CD4-positive, alpha-beta T cell treated with Interleukin-4 for 4 hours (primary cell): Measurements from ENCODE around the gene CRX.
"Not testable (repeated sequence)": the region's sequence is repeated elsewhere in the genome, so short reads cannot be mapped to it uniquely, and the experiment has no call there.

Experiments
- DNase-seq: peaks from one replicate; pipeline ENCODE4 v3.0.0-alpha.2; 2020

Gene CRX

GRCh38 chr19:47861630-47862029 lies 39.9 kb downstream of the CRX start:
- no peak for DNase-seq

DNA sequence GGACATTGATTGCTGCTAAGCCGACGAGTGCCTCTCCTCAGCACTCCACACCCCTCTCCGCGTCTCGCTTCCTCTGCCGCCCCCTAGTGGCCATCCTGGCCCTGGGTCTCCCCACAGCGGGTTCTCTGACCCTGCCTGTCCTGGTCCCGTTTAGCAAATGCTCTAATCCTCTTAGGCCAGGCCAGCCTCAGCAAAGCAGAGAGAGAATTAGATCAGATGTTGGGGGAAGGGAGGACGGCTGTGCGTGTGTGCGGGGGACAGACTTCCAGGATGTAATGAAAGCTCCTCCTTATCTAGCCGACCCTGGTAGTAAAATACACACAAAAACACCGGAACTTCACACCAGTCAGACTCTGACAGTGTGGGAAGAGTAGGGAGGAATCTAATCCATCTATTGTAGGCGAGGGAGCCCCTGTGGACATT lies 41.8 kb downstream of the CRX start:
- DNase-seq, result peak; percentile 62

- DNase-seq, result no peak
These were observed 43.4 kb downstream of the CRX start for GRCh38 chr19:47865166-47865565.

- DNase-seq, result no peak
These were observed 57.2 kb downstream of the CRX start for GRCh38 chr19:47878906-47879305.

GRCh38 chr19:47879385-47879784 lies 57.6 kb downstream of the CRX start:
- DNase-seq, result not testable (repeated sequence)

- no peak for DNase-seq
These were observed 60.0 kb downstream of the CRX start for GRCh38 chr19:47881757-47882156.

DNA sequence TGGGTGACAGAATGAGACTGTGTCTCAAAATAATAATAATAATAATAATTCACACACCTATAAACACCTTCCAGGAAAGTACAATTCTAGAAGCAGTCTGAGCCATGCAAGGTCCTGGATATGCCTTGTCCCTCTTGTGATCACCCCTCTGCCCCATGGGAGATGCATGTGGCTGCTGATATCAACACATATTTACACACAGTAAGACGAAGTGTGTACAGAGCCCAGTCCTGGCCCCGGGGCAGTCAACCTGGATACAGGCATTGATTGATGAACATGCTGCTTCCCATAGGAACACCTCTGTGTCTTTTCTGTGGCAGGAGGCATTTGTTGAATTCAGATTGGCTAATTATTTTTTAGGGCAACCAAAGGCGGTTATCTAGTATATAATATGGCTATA lies 61.2 kb downstream of the CRX start:
- no peak for DNase-seq

DNA sequence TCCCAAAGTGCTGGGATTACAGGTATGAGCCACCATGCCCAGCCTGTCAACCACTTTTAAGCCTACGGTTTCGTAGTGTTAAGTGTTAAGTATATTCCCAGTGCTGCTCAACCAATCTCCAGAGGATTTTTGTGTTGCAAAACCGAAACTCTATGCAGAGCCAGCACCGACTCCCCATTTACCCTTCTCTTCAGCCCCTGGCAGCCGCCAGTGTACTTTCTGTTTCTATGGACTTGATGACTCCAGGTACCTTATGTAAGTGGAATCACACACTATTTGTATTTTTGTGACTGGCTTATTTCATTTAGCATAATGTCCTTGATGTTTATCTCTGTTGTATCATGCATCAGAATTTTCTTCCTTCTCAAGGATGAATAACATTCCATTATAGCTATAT lies 63.3 kb downstream of the CRX start:
- DNase-seq, result no peak

DNA sequence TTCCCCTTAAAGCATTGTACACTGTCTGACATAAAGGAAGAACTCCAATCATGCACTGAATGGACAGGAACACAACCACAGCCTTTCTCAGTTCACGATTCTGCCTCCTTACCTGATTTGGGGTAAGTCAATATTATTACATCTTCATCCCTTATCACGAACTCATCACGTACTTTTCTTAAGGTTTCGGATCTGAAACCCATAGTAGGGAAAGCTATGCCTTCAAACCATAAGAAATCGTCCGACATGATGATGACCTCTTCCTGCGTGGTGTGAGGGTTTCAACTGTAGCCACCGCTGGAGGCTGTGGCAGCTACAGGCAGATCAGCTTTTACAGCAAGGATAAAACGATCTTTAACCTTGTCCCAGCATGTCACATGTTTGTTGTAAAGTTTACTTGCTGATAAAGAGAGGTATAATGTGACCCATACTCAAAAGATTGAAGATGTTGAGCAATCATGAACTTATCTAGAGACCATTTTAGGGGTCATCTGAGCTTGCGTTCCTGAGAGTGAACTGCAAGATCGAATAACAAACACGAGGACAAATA lies 64.3 kb downstream of the CRX start, which contains the start of gene SULT2A1:
Gene SULT2A1, minus strand, starts transcription at position 306 of the 550 bp plus-strand sequence. Its CDS starts 58 bp downstream, at position 248.
- DNase-seq, result no peak

- no peak for DNase-seq
These were observed 69.3 kb downstream of the CRX start for GRCh38 chr19:47890865-47891621.

DNA sequence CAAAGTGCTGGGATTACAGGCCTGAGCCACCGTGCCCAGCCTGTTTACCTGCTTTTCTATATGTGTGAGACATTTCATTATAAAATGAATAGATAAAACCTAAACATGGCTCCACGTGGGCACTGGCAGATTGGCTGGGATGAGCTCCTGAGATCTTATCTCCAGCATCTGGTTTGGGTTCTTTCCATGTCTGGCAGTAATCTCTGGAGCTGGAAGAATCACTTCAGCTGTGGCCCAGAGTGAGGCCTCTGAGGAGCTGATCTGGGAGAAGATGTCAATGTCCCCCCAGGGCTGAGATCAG lies 69.8 kb downstream of the CRX start:
- DNase-seq, result no peak

DNA sequence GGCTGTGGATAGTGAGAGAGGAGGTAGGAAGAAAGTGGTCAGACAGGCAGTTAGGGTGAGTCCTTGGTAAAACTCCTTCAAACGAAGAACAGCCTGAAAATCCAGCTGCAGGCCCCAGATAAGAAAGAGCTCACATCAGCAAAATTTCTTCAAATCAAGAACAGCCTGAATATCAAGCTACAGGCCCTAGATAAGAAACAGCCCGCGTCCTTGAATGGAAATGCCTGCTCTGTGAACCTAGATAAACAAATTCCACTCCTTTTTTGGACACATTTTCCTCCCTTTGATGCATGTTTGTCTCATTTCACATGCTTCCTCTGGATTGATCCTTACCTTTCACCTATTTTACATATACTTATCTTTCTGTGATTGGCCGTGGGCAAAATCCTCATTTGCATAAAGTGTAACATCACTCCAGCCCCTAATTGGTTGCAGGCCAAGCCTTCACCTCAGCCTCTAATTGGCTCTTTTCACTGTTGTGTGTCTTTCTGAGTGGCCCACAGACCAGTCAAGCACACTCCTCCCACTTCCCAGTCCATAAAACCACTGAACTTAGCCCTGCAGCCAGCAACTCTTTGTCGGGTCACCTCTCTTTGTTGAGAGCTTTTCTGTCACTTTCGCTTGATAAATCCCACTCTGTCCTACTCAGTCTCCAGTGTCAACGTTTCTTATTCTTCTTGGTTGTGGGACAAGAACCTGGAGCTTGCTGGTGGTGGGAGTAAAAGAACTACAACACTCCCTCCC lies 70.4 kb downstream of the CRX start:
- no peak for DNase-seq
